Measurements from ENCODE around the gene VSIR.

DNA sequence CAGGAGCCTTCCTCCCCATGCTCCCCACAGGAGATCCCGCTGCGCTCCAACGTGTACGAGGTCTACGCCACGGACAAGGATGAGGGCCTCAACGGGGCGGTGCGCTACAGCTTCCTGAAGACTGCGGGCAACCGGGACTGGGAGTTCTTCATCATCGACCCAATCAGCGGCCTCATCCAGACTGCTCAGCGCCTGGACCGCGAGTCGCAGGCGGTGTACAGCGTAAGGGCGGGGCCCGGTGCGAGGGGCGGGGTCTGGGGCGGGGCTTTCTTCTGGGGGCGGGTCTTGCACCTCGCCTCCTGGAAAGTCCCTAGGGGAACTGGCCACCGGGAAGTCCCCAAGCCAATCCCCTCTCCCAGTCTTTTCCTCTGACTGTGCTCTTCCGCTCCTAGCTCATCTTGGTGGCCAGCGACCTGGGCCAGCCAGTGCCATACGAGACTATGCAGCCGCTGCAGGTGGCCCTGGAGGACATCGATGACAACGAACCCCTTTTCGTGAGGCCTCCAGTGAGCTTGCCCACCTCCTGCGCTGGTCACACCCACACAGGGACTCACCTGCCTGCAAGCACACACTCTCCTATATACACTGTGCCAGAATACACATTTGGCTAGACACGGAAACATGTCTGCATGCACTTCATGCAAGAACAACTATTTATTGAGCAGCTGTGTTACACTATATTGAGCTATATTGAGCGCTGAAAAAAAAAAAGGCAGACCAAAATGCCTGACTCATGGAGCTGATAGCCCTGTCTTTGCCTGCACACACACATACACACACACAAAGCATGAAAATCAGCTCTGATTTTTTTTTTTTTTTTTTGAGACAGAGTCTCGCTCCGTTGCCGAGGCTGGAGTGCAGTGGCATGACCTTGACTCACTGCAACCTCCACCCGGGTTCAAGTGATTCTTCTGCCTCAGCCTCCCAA is 32.7 kb upstream of the VSIR start:
- TF ChIP-seq, protein P1, sequence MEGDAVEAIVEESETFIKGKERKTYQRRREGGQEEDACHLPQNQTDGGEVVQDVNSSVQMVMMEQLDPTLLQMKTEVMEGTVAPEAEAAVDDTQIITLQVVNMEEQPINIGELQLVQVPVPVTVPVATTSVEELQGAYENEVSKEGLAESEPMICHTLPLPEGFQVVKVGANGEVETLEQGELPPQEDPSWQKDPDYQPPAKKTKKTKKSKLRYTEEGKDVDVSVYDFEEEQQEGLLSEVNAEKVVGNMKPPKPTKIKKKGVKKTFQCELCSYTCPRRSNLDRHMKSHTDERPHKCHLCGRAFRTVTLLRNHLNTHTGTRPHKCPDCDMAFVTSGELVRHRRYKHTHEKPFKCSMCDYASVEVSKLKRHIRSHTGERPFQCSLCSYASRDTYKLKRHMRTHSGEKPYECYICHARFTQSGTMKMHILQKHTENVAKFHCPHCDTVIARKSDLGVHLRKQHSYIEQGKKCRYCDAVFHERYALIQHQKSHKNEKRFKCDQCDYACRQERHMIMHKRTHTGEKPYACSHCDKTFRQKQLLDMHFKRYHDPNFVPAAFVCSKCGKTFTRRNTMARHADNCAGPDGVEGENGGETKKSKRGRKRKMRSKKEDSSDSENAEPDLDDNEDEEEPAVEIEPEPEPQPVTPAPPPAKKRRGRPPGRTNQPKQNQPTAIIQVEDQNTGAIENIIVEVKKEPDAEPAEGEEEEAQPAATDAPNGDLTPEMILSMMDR (IDR thresholded peaks at IDR 0.05), result no peak
- TF ChIP-seq, protein P2, sequence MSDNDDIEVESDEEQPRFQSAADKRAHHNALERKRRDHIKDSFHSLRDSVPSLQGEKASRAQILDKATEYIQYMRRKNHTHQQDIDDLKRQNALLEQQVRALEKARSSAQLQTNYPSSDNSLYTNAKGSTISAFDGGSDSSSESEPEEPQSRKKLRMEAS (IDR thresholded peaks at IDR 0.05; ENCODE audit: low read depth), result no peak
- TF ChIP-seq, protein P3, sequence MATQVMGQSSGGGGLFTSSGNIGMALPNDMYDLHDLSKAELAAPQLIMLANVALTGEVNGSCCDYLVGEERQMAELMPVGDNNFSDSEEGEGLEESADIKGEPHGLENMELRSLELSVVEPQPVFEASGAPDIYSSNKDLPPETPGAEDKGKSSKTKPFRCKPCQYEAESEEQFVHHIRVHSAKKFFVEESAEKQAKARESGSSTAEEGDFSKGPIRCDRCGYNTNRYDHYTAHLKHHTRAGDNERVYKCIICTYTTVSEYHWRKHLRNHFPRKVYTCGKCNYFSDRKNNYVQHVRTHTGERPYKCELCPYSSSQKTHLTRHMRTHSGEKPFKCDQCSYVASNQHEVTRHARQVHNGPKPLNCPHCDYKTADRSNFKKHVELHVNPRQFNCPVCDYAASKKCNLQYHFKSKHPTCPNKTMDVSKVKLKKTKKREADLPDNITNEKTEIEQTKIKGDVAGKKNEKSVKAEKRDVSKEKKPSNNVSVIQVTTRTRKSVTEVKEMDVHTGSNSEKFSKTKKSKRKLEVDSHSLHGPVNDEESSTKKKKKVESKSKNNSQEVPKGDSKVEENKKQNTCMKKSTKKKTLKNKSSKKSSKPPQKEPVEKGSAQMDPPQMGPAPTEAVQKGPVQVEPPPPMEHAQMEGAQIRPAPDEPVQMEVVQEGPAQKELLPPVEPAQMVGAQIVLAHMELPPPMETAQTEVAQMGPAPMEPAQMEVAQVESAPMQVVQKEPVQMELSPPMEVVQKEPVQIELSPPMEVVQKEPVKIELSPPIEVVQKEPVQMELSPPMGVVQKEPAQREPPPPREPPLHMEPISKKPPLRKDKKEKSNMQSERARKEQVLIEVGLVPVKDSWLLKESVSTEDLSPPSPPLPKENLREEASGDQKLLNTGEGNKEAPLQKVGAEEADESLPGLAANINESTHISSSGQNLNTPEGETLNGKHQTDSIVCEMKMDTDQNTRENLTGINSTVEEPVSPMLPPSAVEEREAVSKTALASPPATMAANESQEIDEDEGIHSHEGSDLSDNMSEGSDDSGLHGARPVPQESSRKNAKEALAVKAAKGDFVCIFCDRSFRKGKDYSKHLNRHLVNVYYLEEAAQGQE (IDR thresholded peaks at IDR 0.05; ENCODE audit: low read depth, low read length), result no peak
- no peak for TF ChIP-seq FOXJ3 (CRISPR knock-in tag; IDR thresholded peaks at IDR 0.05)
- TF ChIP-seq, protein P4, sequence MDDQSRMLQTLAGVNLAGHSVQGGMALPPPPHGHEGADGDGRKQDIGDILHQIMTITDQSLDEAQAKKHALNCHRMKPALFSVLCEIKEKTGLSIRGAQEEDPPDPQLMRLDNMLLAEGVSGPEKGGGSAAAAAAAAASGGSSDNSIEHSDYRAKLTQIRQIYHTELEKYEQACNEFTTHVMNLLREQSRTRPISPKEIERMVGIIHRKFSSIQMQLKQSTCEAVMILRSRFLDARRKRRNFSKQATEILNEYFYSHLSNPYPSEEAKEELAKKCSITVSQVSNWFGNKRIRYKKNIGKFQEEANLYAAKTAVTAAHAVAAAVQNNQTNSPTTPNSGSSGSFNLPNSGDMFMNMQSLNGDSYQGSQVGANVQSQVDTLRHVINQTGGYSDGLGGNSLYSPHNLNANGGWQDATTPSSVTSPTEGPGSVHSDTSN (IDR thresholded peaks at IDR 0.05), result no peak
- no peak for TF ChIP-seq YY1 (IDR thresholded peaks at IDR 0.05; ENCODE audit: low read depth)
- TF ChIP-seq RAD21 (IDR thresholded peaks at IDR 0.05; ENCODE audit: low read length), result no peak
- no peak for TF ChIP-seq EZH2phosphoT487 (IDR thresholded peaks at IDR 0.05; ENCODE audit: borderline replicate concordance, low read depth)
- no peak for TF ChIP-seq FOXM1 (IDR thresholded peaks at IDR 0.05; ENCODE audit: low read depth)
- no peak for TF ChIP-seq POLR2AphosphoS5 (IDR thresholded peaks at IDR 0.05; ENCODE audit: low read depth, low read length)
- TF ChIP-seq, protein P5, sequence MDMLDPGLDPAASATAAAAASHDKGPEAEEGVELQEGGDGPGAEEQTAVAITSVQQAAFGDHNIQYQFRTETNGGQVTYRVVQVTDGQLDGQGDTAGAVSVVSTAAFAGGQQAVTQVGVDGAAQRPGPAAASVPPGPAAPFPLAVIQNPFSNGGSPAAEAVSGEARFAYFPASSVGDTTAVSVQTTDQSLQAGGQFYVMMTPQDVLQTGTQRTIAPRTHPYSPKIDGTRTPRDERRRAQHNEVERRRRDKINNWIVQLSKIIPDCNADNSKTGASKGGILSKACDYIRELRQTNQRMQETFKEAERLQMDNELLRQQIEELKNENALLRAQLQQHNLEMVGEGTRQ (IDR thresholded peaks at IDR 0.05; ENCODE audit: borderline replicate concordance, low read depth, low read length), result no peak
- no peak for TF ChIP-seq TCF12 (IDR thresholded peaks at IDR 0.05)
- TF ChIP-seq NRF1 (IDR thresholded peaks at IDR 0.05; ENCODE audit: low read depth, low read length), result no peak
